ENCODE data around the gene FAM222A.
A peak's percentile ranks its signal among the peaks of the same experiment; 100 is the strongest.

FAM222A gene

GRCh38 chr12:109713187-109714070, at the start of gene FAM222A:
FAM222A (plus strand) TSS chr12:109713825; CDS start chr12:109744147, 30,322 bp downstream.
- peak; percentile 98 for DNase-seq

GRCh38 chr12:109664402-109664801, 49.2 kb upstream of the FAM222A start:
- DNase-seq, result no peak

- DNase-seq, result no peak
Observed at GRCh38 chr12:109666068-109666467, 47.6 kb upstream of the FAM222A start.

GRCh38 chr12:109670731-109671130, 42.9 kb upstream of the FAM222A start:
- no peak for DNase-seq

GRCh38 chr12:109671502-109671901, 42.1 kb upstream of the FAM222A start:
- DNase-seq, result no peak

GRCh38 chr12:109673379-109673778, 40.2 kb upstream of the FAM222A start:
- no peak for DNase-seq

- no peak for DNase-seq
Observed at GRCh38 chr12:109673884-109674283, 39.7 kb upstream of the FAM222A start.

- no peak for DNase-seq
Observed at GRCh38 chr12:109675411-109675810, 38.2 kb upstream of the FAM222A start.

GRCh38 chr12:109677279-109677691, 36.3 kb upstream of the FAM222A start:
- DNase-seq, result no peak

- no peak for DNase-seq
Observed at GRCh38 chr12:109678719-109679118, 34.9 kb upstream of the FAM222A start.

GRCh38 chr12:109679501-109680263, 33.9 kb upstream of the FAM222A start:
- no peak for DNase-seq

GRCh38 chr12:109680264-109681005, 33.2 kb upstream of the FAM222A start:
- DNase-seq, result no peak

GRCh38 chr12:109681986-109682707, 31.5 kb upstream of the FAM222A start:
- no peak for DNase-seq

- no peak for DNase-seq
Observed at GRCh38 chr12:109682708-109683060, 30.9 kb upstream of the FAM222A start.

GRCh38 chr12:109683316-109683715, 30.3 kb upstream of the FAM222A start:
- DNase-seq, result no peak

GRCh38 chr12:109685574-109686447, 27.8 kb upstream of the FAM222A start:
- no peak for DNase-seq

- DNase-seq, result no peak
Observed at GRCh38 chr12:109686523-109686922, 27.1 kb upstream of the FAM222A start.

- no peak for DNase-seq
Observed at GRCh38 chr12:109687250-109687649, 26.4 kb upstream of the FAM222A start.

- DNase-seq, result no peak
Observed at GRCh38 chr12:109689426-109689825, 24.2 kb upstream of the FAM222A start.

GRCh38 chr12:109693160-109693559, 20.5 kb upstream of the FAM222A start:
- DNase-seq, result no peak

Data from activated T-cell treated with anti-CD3 and anti-CD28 coated beads, Interleukin-2, amount 50 U/mL, for 1 hour (primary cell).